HL-60 (cell line): ENCODE data around the gene NRAS.

Experiments used
- POLR2AphosphoS5 ChIP-seq: IDR thresholded peaks from 2 replicates; pipeline ENCODE4 v1.6.1; 2012; ENCODE audit warnings: low read depth
- SPI1 ChIP-seq: IDR thresholded peaks from 2 replicates; pipeline ENCODE4 v1.6.1; 2012; ENCODE audit warnings: low read depth, mild to moderate bottlenecking, borderline replicate concordance
- TF ChIP-seq, protein P1 (sequence below): IDR thresholded peaks from one replicate; pipeline ENCODE4 v1.5.1; 2011; ENCODE audit warnings: low read length, control low read depth, inconsistent platforms; ENCODE audit not compliant: insufficient read depth
- TF ChIP-seq, protein P2 (sequence below): IDR thresholded peaks from 2 replicates; pipeline ENCODE4 v1.6.1; 2012; ENCODE audit warnings: low read depth; ENCODE audit not compliant: insufficient replicate concordance

GRCh38 chr1:114745291-114745690 lies 28.7 kb upstream of the NRAS start:
- no peak for TF ChIP-seq POLR2AphosphoS5
- TF ChIP-seq, protein P1, sequence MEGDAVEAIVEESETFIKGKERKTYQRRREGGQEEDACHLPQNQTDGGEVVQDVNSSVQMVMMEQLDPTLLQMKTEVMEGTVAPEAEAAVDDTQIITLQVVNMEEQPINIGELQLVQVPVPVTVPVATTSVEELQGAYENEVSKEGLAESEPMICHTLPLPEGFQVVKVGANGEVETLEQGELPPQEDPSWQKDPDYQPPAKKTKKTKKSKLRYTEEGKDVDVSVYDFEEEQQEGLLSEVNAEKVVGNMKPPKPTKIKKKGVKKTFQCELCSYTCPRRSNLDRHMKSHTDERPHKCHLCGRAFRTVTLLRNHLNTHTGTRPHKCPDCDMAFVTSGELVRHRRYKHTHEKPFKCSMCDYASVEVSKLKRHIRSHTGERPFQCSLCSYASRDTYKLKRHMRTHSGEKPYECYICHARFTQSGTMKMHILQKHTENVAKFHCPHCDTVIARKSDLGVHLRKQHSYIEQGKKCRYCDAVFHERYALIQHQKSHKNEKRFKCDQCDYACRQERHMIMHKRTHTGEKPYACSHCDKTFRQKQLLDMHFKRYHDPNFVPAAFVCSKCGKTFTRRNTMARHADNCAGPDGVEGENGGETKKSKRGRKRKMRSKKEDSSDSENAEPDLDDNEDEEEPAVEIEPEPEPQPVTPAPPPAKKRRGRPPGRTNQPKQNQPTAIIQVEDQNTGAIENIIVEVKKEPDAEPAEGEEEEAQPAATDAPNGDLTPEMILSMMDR, result no peak
- TF ChIP-seq SPI1, result no peak
- TF ChIP-seq, protein P2, sequence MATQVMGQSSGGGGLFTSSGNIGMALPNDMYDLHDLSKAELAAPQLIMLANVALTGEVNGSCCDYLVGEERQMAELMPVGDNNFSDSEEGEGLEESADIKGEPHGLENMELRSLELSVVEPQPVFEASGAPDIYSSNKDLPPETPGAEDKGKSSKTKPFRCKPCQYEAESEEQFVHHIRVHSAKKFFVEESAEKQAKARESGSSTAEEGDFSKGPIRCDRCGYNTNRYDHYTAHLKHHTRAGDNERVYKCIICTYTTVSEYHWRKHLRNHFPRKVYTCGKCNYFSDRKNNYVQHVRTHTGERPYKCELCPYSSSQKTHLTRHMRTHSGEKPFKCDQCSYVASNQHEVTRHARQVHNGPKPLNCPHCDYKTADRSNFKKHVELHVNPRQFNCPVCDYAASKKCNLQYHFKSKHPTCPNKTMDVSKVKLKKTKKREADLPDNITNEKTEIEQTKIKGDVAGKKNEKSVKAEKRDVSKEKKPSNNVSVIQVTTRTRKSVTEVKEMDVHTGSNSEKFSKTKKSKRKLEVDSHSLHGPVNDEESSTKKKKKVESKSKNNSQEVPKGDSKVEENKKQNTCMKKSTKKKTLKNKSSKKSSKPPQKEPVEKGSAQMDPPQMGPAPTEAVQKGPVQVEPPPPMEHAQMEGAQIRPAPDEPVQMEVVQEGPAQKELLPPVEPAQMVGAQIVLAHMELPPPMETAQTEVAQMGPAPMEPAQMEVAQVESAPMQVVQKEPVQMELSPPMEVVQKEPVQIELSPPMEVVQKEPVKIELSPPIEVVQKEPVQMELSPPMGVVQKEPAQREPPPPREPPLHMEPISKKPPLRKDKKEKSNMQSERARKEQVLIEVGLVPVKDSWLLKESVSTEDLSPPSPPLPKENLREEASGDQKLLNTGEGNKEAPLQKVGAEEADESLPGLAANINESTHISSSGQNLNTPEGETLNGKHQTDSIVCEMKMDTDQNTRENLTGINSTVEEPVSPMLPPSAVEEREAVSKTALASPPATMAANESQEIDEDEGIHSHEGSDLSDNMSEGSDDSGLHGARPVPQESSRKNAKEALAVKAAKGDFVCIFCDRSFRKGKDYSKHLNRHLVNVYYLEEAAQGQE, result no peak
